GM12865 (cell line): Measurements from ENCODE around the gene PHYKPL.

Experiments used
- DNase-seq: peaks from one replicate; pipeline ENCODE4 v3.0.0; 2010; ENCODE audit warnings: low read depth
- H3K4me3 ChIP-seq: 2 replicates; pipeline ENCODE4 v1.5.1; 2011; ENCODE audit warnings: mild to moderate bottlenecking, low read depth, low read length, control low read depth
- TF ChIP-seq, protein P1 (sequence below): IDR thresholded peaks from 2 replicates; pipeline ENCODE4 v1.5.1; 2011; ENCODE audit warnings: low read length, control low read depth, low read depth, inconsistent platforms; ENCODE audit not compliant: insufficient read depth; ENCODE audit errors: missing control alignments

PHYKPL gene

GRCh38 chr5:178170455-178170854, 62.1 kb downstream of the PHYKPL start:
- H3K4me3 ChIP-seq: no peak overlapping the region
- DNase-seq: no peak
- TF ChIP-seq, protein P1, sequence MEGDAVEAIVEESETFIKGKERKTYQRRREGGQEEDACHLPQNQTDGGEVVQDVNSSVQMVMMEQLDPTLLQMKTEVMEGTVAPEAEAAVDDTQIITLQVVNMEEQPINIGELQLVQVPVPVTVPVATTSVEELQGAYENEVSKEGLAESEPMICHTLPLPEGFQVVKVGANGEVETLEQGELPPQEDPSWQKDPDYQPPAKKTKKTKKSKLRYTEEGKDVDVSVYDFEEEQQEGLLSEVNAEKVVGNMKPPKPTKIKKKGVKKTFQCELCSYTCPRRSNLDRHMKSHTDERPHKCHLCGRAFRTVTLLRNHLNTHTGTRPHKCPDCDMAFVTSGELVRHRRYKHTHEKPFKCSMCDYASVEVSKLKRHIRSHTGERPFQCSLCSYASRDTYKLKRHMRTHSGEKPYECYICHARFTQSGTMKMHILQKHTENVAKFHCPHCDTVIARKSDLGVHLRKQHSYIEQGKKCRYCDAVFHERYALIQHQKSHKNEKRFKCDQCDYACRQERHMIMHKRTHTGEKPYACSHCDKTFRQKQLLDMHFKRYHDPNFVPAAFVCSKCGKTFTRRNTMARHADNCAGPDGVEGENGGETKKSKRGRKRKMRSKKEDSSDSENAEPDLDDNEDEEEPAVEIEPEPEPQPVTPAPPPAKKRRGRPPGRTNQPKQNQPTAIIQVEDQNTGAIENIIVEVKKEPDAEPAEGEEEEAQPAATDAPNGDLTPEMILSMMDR: no peak

DNA sequence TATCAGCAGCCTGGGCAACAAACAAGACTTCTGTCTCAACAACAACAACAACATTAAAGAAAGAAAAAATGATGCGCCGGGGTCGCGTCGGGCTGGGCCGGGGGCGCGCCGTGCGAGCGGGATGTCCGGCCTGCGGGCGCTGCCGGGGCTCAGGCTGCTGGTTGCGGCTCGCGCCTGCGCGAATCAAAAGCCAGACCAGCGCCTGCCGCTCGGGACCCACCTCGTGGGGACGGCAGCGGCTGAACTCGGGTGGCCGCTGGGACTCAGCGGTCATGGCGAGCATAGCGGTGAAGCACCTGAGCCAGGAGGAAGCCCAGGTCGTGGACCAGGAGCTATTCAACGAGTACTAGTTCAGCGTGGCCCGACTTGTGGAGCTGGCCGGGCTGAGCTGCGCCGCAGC, 67.0 kb downstream of the PHYKPL start:
- DNase-seq: no peak
- H3K4me3 ChIP-seq: no peak overlapping the region

DNA sequence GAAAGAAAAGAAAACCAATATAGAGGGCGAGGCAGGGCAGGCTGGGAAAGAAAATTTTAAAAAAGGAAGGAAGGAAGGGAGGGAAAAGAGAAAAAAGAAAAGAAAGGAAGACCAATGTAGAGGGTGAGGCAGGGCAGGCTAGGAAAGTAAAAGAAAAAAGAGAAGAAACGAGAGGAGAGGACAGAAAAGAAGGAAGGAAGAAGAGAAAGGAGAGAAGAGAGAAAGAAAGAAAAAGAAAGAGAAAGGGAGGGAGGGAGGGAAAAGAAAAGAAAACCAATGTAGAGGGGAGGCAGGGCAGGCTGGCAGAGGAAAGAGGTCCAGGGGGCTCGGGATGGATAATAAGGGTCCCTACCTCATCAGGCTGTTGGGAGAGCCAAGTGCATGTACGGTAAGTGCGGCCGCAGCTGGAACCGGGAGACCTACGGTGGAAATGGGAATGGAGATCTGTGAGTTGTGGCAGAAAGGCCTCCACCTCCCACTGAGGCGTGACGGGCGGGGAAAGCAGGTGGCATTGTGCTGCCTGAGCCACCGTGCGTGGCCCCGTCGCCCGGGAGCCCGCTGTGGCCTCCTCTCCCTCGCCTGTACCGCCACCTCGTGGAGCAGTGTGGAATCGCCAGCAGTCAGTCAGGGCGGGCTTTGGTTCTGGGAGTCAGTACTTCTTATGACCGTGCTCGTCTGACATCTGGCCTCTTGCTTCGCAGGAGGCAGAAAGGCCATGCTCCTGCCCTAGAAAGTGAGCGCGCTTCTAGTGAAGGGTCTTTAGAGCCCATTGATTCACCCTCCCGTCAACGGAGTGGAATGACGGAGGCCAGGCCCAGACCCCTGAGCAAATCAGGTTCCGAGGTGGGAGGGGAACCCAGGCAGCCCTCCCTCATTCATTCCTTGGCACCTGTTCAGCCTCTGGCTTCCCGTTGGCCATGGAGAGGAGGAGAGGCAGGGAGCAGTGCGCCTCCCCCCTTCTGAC, 68.5 kb downstream of the PHYKPL start:
- no peak overlapping the region for H3K4me3 ChIP-seq

More for the DNA sequence above, 67.0 kb downstream of the PHYKPL start:
- TF ChIP-seq, protein P1: no peak

GRCh38 chr5:178162481-178162880, 70.1 kb downstream of the PHYKPL start:
- H3K4me3 ChIP-seq: no peak overlapping the region
- DNase-seq: no peak
- TF ChIP-seq, protein P1: no peak

More for the DNA sequence above, 68.5 kb downstream of the PHYKPL start:
- TF ChIP-seq, protein P1: peak; percentile 100
- peak; percentile 88 for DNase-seq

GRCh38 chr5:178160176-178160575, 72.4 kb downstream of the PHYKPL start:
- no peak for DNase-seq
- H3K4me3 ChIP-seq: no peak overlapping the region

More at GRCh38 chr5:178160176-178160575, 72.4 kb downstream of the PHYKPL start:
- TF ChIP-seq, protein P1: no peak
